ENCODE results near the gene ASB2. TPM values are rescaled to one million over a fixed set of nuclear protein-coding genes. Genes with fewer than 3 reads are reported as not detected.

The ASB2 gene
- polyA plus RNA-seq, 1 of the 3 experiments (the other 2 are of a cell fraction): 0.15 TPM

GRCh38 chr14:94004015-94004414 lies 27.6 kb upstream of the ASB2 start:
- Histone ChIP-seq H3K9me2 (no peaks in the 10 kb centered on the region), H3K4me1 (ENCODE audit: control insufficient read depth in 1 of 2, insufficient read depth in 2 of 2, low read depth in 1 of 2, low read length in 1 of 2) (peaks cover 0 to 5% of the 10 kb centered on the region in 2 experiments; a peak in 1 of 4 replicates), H3K79me2 (ENCODE audit: insufficient read depth) (no peaks in the 10 kb centered on the region), H3K9me3 (no peaks in the 10 kb centered on the region), H3K9ac (no peak overlapping the region), H3K4me3 (ENCODE audit: low read depth in 2 of 2, low read length in 1 of 2) (no peak overlapping the region), H3K27me3 (ENCODE audit: insufficient read depth) (no peaks in the 10 kb centered on the region), H2AFZ (ENCODE audit: low read depth) (no peak overlapping the region), H3K4me2 (no peak overlapping the region), H3K36me3 (replicated peaks in 1 of 2; ENCODE audit: control insufficient read depth in 1 of 2, insufficient read depth in 2 of 2, low read length in 1 of 2) (no peaks in the 10 kb centered on the region), H4K20me1 (ENCODE audit: insufficient read depth) (no peaks in the 10 kb centered on the region), H3K27ac (ENCODE audit: low read depth in 2 of 2, low read length in 1 of 2) (no peak overlapping the region), H3F3A (replicated peaks; ENCODE audit: insufficient read depth) (no peaks in the 10 kb centered on the region)
- WGBS (ENCODE audit: low lambda C conversion rate): 58% methylated on average over 8 of the region's 8 CpGs
- CTCF ChIA-PET: interaction anchor here (1.0 to 11.9 kb wide), 9 partner anchors 10 to 349 kb away, joined by 3 to 219 read pairs (median 4); no protein-coding TSS in a partner anchor
- DNase-seq: no peak
- POLR2A ChIA-PET: no interaction called here
- TF ChIP-seq FOXM1 (IDR thresholded peaks at IDR 0.05; ENCODE audit: low read depth) (no peak), MEF2A (IDR thresholded peaks at IDR 0.05; ENCODE audit: borderline replicate concordance, low read depth) (no peak), JUND (IDR thresholded peaks at IDR 0.05) (no peak), SIN3A (IDR thresholded peaks at IDR 0.05; ENCODE audit: borderline replicate concordance, low read depth, low read length) (no peak), NFIC (IDR thresholded peaks at IDR 0.05; ENCODE audit: borderline replicate concordance) (no peak), MXI1 (IDR thresholded peaks at IDR 0.05; ENCODE audit: low read depth, low read length) (no peak)
- TF ChIP-seq, protein P1, sequence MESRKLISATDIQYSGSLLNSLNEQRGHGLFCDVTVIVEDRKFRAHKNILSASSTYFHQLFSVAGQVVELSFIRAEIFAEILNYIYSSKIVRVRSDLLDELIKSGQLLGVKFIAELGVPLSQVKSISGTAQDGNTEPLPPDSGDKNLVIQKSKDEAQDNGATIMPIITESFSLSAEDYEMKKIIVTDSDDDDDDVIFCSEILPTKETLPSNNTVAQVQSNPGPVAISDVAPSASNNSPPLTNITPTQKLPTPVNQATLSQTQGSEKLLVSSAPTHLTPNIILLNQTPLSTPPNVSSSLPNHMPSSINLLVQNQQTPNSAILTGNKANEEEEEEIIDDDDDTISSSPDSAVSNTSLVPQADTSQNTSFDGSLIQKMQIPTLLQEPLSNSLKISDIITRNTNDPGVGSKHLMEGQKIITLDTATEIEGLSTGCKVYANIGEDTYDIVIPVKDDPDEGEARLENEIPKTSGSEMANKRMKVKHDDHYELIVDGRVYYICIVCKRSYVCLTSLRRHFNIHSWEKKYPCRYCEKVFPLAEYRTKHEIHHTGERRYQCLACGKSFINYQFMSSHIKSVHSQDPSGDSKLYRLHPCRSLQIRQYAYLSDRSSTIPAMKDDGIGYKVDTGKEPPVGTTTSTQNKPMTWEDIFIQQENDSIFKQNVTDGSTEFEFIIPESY (IDR thresholded peaks at IDR 0.05; ENCODE audit: borderline replicate concordance, low read depth): no peak
- TF ChIP-seq, protein P2, sequence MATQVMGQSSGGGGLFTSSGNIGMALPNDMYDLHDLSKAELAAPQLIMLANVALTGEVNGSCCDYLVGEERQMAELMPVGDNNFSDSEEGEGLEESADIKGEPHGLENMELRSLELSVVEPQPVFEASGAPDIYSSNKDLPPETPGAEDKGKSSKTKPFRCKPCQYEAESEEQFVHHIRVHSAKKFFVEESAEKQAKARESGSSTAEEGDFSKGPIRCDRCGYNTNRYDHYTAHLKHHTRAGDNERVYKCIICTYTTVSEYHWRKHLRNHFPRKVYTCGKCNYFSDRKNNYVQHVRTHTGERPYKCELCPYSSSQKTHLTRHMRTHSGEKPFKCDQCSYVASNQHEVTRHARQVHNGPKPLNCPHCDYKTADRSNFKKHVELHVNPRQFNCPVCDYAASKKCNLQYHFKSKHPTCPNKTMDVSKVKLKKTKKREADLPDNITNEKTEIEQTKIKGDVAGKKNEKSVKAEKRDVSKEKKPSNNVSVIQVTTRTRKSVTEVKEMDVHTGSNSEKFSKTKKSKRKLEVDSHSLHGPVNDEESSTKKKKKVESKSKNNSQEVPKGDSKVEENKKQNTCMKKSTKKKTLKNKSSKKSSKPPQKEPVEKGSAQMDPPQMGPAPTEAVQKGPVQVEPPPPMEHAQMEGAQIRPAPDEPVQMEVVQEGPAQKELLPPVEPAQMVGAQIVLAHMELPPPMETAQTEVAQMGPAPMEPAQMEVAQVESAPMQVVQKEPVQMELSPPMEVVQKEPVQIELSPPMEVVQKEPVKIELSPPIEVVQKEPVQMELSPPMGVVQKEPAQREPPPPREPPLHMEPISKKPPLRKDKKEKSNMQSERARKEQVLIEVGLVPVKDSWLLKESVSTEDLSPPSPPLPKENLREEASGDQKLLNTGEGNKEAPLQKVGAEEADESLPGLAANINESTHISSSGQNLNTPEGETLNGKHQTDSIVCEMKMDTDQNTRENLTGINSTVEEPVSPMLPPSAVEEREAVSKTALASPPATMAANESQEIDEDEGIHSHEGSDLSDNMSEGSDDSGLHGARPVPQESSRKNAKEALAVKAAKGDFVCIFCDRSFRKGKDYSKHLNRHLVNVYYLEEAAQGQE (IDR thresholded peaks at IDR 0.05; ENCODE audit: low read depth, low read length): no peak

- Histone ChIP-seq H3F3A (replicated peaks; ENCODE audit: insufficient read depth) (no peaks in the 10 kb centered on the region), H3K27ac (ENCODE audit: low read depth in 2 of 2, low read length in 1 of 2) (no peak overlapping the region), H3K4me1 (ENCODE audit: control insufficient read depth in 1 of 2, insufficient read depth in 2 of 2, low read depth in 1 of 2, low read length in 1 of 2) (peaks cover 0 to 5% of the 10 kb centered on the region in 2 experiments; a peak in 1 of 4 replicates), H3K27me3 (ENCODE audit: insufficient read depth) (no peaks in the 10 kb centered on the region), H3K79me2 (ENCODE audit: insufficient read depth) (no peaks in the 10 kb centered on the region), H3K9me2 (no peaks in the 10 kb centered on the region), H3K36me3 (replicated peaks in 1 of 2; ENCODE audit: control insufficient read depth in 1 of 2, insufficient read depth in 2 of 2, low read length in 1 of 2) (no peaks in the 10 kb centered on the region), H3K4me3 (ENCODE audit: low read depth in 2 of 2, low read length in 1 of 2) (no peak overlapping the region), H2AFZ (ENCODE audit: low read depth) (no peak overlapping the region), H3K4me2 (no peak overlapping the region), H4K20me1 (ENCODE audit: insufficient read depth) (no peaks in the 10 kb centered on the region), H3K9ac (no peak overlapping the region), H3K9me3 (no peaks in the 10 kb centered on the region)
- CTCF ChIA-PET: interaction anchor here (1.1 to 11.9 kb wide), 8 partner anchors 10 to 348 kb away, joined by 3 to 219 read pairs (median 4); no protein-coding TSS in a partner anchor
- WGBS (ENCODE audit: low lambda C conversion rate): 71% methylated on average over 2 of the region's 4 CpGs
- TF ChIP-seq TAF1 (IDR thresholded peaks at IDR 0.05; ENCODE audit: borderline replicate concordance, low read depth, low read length): no peak
- no peak for TF ChIP-seq RFX5 (IDR thresholded peaks at IDR 0.05; ENCODE audit: low read length)
- TF ChIP-seq, protein P2 (IDR thresholded peaks at IDR 0.05; ENCODE audit: low read depth, low read length): no peak
- POLR2A ChIA-PET: no interaction called here
- DNase-seq: no peak
Observed at GRCh38 chr14:94003397-94003796, 27.0 kb upstream of the ASB2 start.

All from SK-N-SH (cell line).